Stomach (tissue), 9 donors: ENCODE data around the gene TM9SF2. TPM values are rescaled to one million over a fixed set of nuclear protein-coding genes. Genes with fewer than 3 reads are reported as not detected.
"Not testable (repeated sequence)": the region's sequence is repeated elsewhere in the genome, so short reads cannot be mapped to it uniquely, and the experiment has no call there.

Experiments used
- DNase-seq, 2 donors: peaks; one replicate each; pipeline versions ENCODE4 v3.0.0 to v3.0.0-alpha.2; 2013 to 2019
- H3K27ac ChIP-seq, 5 donors: fragments of 200-600 bp in 4 of 5; sonication (generic) in 4 of 5; one replicate each; pipeline ENCODE4 v1.5.1; 2013 to 2019; ENCODE audit warnings: mild to moderate bottlenecking in 1 of 5, moderate library complexity in 1 of 5
- H3K27me3 ChIP-seq, 3 donors: fragments of 200-600 bp; sonication (generic); one replicate each; pipeline ENCODE4 v1.5.1; 2017 to 2019; ENCODE audit warnings: mixed run types in 1 of 3
- H3K36me3 ChIP-seq, 4 donors: fragments of 200-600 bp; sonication (generic); 1 replicate in 3 of 4; 2 replicates in 1 of 4; pipeline ENCODE4 v1.5.1; 2016 to 2019
- H3K4me1 ChIP-seq, 4 donors: fragments of 200-600 bp; sonication (generic); one replicate each; pipeline ENCODE4 v1.5.1; 2016 to 2019
- H3K4me3 ChIP-seq, 4 donors: fragments of 200-600 bp; sonication (generic) in 3 of 4; one replicate each; pipeline ENCODE4 v1.5.1; 2016 to 2019; ENCODE audit warnings: mild to moderate bottlenecking in 1 of 4
- H3K9me3 ChIP-seq, 4 donors: fragments of 200-600 bp; sonication (generic); one replicate each; pipeline ENCODE4 v1.5.1; 2016 to 2019
- CTCF ChIP-seq, 7 experiments: fragments of 450-650 bp in 4 of 7; fragments of 200-600 bp in 3 of 7; sonication (generic) in 3 of 7; IDR thresholded peaks; one replicate each; pipeline ENCODE4 v1.5.1; 2016 to 2019; ENCODE audit warnings: antibody characterized with exemption in 7 of 7, control low read depth in 2 of 7, mild to moderate bottlenecking in 1 of 7
- EP300 ChIP-seq: sonication (generic); formaldehyde crosslinking; IDR thresholded peaks from one replicate; pipeline ENCODE4 v1.6.1; 2017; ENCODE audit warnings: antibody characterized with exemption
- POLR2A ChIP-seq, 4 donors: fragments of 450-650 bp; IDR thresholded peaks; one replicate each; pipeline ENCODE4 v1.6.1; 2016; ENCODE audit warnings: antibody characterized with exemption in 4 of 4, control low read depth in 2 of 4, mild to moderate bottlenecking in 1 of 4, moderate library complexity in 1 of 4
- POLR2AphosphoS5 ChIP-seq, 3 donors: sonication (generic); formaldehyde crosslinking; IDR thresholded peaks; one replicate each; pipeline ENCODE4 v1.6.1; 2016; ENCODE audit warnings: antibody characterized with exemption in 3 of 3
- WGBS, 5 donors: extraction: QIAGEN DNeasy Blood & Tissue Kit in 3 of 5; methylation state at CpG; one replicate each; pipeline versions ENCODE4 v1.1.5 to v1.1.7; 2013 to 2018; 5-methylcytosine and 5-hydroxymethylcytosine counted together
- intact Hi-C: fragments of 100-400 bp; cut with DNase I; formaldehyde crosslinking; loops from one replicate; pipeline ENCODE4 v1.15.1; 2023; ENCODE audit warnings: low total_unique reads
- polyA plus RNA-seq, 3 donors: library from polyadenylated mRNA; stranded (reverse); fragments of 200-250 nt; gene quantifications; one replicate each; pipeline ENCODE4 v1.2.3, GENCODE V29; 2013
- total RNA-seq, 5 donors: library from RNA; depleted of rRNA; stranded (reverse); fragments of >200 nt; gene quantifications; one replicate each; pipeline versions ENCODE4 v1.1.0 to v1.2.3, GENCODE V29; 2014 to 2016
- donor health status: healthy with polysubstance abuse.
- donor health status: Bipolar disorder and iron deficiency.
- donor health status: healthy.

The TM9SF2 gene
- total and polyA plus RNA-seq, 8 donors: 18.1 to 268 (median 36.0) TPM

DNA sequence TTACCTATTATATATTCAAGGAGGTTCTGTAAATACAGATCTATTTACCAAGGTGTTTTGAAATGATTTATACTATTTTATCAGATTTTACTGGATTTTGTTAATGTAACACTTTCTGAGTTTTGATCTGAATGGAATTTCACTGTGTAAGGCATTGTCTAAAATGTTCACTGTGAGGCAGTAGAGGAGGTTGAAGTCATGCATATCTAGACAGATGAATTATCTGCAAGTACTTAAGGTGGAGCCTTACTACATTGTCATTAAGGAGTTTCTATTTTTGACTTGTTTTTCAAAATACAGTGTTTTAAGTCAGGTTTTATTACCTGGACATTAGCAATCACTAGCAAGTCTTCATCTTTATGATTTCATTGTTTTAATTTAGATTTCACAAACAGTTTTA, 62.1 kb downstream of the TM9SF2 start:
- Histone ChIP-seq H3K4me3 (no peak overlapping the region), H3K36me3 (peaks cover 9 to 77% (median 69%) of the 10 kb centered on the region in 4 donors), H3K27ac (no peak overlapping the region), H3K9me3 (peaks cover 0 to 8% (median 2%) of the 10 kb centered on the region in 4 donors), H3K4me1 (peaks cover 0 to 8% (median 4%) of the 10 kb centered on the region in 4 donors), H3K27me3 (no peaks in the 10 kb centered on the region)
- TF ChIP-seq CTCF (IDR thresholded peaks at IDR 0.05): no peak
- TF ChIP-seq POLR2A (IDR thresholded peaks at IDR 0.05): no peak
- TF ChIP-seq POLR2AphosphoS5 (IDR thresholded peaks at IDR 0.05): no peak
- no peak for TF ChIP-seq EP300
- no peak for DNase-seq
- intact Hi-C loops: no loop called here

DNA sequence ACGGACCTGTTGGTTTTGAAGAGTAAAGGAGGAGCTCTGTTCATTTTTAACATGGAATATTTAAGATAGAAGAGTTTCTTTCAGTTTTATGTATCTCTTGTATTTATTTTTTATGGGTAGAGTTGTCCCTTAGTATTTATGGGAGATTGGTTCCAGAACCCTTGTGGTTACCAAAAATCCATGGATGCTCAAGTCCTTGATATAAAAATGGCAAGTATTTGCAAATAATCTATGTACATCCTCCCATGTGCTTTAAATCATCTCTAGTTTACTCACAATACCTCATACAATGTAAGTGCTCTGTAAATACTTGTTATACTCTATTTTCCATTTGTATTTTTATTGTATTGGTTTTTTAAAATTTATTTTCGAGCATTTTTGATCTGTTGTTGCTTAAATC, 63.1 kb downstream of the TM9SF2 start:
- Histone ChIP-seq H3K9me3 (peaks cover 0 to 17% (median 7%) of the 10 kb centered on the region in 4 donors), H3K27me3 (no peaks in the 10 kb centered on the region), H3K4me3 (no peak overlapping the region), H3K36me3 (peaks cover 9 to 72% (median 63%) of the 10 kb centered on the region in 4 donors), H3K27ac (no peak overlapping the region), H3K4me1 (no peaks in the 10 kb centered on the region)
- intact Hi-C loops: no loop called here
- 88 to 98% (median 93%) methylated on average over 2 of the region's 2 CpGs for WGBS, 5 donors
- DNase-seq: no peak
- no peak for TF ChIP-seq POLR2AphosphoS5 (IDR thresholded peaks at IDR 0.05)
- no peak for TF ChIP-seq EP300
- TF ChIP-seq POLR2A (IDR thresholded peaks at IDR 0.05): no peak
- TF ChIP-seq CTCF (IDR thresholded peaks at IDR 0.05): no peak

GRCh38 chr13:99565478-99566124, 64.3 kb downstream of the TM9SF2 start:
- intact Hi-C loops: no loop called here
- Histone ChIP-seq H3K9me3 (peaks cover 0 to 18% (median 7%) of the 10 kb centered on the region in 4 donors), H3K36me3 (peaks cover 3 to 60% (median 51%) of the 10 kb centered on the region in 4 donors), H3K27me3 (no peaks in the 10 kb centered on the region), H3K4me1 (no peaks in the 10 kb centered on the region), H3K27ac (no peak overlapping the region), H3K4me3 (peak overlapping the region in 1 of 4 donors; percentile 16)
- WGBS, 5 donors: 75 to 91% (median 89%) methylated on average over 30 of the region's 30 CpGs
- TF ChIP-seq EP300 (no peak), CTCF (IDR thresholded peaks at IDR 0.05) (no peak), POLR2AphosphoS5 (IDR thresholded peaks at IDR 0.05) (no peak), POLR2A (IDR thresholded peaks at IDR 0.05) (no peak)
- no peak for DNase-seq

- intact Hi-C loops: no loop called here
- Histone ChIP-seq H3K36me3 (peaks cover 3 to 52% (median 43%) of the 10 kb centered on the region in 4 donors), H3K4me1 (no peaks in the 10 kb centered on the region), H3K27ac (no peak overlapping the region), H3K27me3 (no peaks in the 10 kb centered on the region), H3K4me3 (peak overlapping the region in 1 of 4 donors; percentile 16), H3K9me3 (peaks cover 0 to 18% (median 7%) of the 10 kb centered on the region in 4 donors)
- DNase-seq: no peak
- 63 to 89% (median 84%) methylated on average over 37 of the region's 37 CpGs for WGBS, 5 donors
- TF ChIP-seq CTCF (IDR thresholded peaks at IDR 0.05) (no peak), POLR2A (IDR thresholded peaks at IDR 0.05) (no peak), EP300 (no peak), POLR2AphosphoS5 (IDR thresholded peaks at IDR 0.05) (no peak)
These were observed 65.1 kb downstream of the TM9SF2 start for GRCh38 chr13:99566125-99567083.

DNA sequence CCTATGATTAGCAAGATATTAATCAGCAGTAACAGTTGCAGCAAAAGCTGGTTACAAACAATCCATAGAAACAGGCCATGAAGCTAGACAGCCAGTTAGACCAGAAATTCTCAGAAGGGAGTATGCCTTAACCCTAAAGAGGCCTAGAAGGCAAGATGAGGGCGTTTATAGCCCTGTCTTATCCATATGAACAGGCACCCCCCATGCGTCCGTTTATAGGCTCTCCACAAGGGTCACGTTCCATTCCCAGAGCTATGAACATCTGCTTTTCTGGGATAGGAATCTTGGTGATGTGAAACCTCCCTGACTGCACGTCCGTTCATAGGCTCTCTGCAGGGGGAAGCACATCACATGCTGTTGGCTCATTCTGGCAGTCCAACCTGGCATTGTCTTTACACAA, 67.6 kb downstream of the TM9SF2 start:
- intact Hi-C loops: not testable (repeated sequence)
- WGBS, 5 donors: 90 to 93% (median 93%) methylated on average over 4 to 6 of the region's 6 CpGs

More for the DNA sequence above, 67.6 kb downstream of the TM9SF2 start:
- peaks cover 3 to 27% (median 19%) of the 10 kb centered on the region in 4 donors for H3K36me3 ChIP-seq
- H3K4me1 ChIP-seq, H3K27me3 ChIP-seq, H3K27ac ChIP-seq, DNase-seq, H3K4me3 ChIP-seq: not testable (repeated sequence)
- peaks cover 0 to 18% (median 7%) of the 10 kb centered on the region in 4 donors for H3K9me3 ChIP-seq
